HG02678 (cell line): Measurements from ENCODE around the gene CTIF.
"Not testable (repeated sequence)": the region's sequence is repeated elsewhere in the genome, so short reads cannot be mapped to it uniquely, and the experiment has no call there.

ENCODE experiments used
- ATAC-seq: cut with Tn5 transposase; IDR thresholded peaks from one replicate; pipeline ENCODE4 v1.9.1; 2021; ENCODE audit warnings: mild to moderate bottlenecking, moderate library complexity; ENCODE audit not compliant: unreplicated experiment

The CTIF gene

DNA sequence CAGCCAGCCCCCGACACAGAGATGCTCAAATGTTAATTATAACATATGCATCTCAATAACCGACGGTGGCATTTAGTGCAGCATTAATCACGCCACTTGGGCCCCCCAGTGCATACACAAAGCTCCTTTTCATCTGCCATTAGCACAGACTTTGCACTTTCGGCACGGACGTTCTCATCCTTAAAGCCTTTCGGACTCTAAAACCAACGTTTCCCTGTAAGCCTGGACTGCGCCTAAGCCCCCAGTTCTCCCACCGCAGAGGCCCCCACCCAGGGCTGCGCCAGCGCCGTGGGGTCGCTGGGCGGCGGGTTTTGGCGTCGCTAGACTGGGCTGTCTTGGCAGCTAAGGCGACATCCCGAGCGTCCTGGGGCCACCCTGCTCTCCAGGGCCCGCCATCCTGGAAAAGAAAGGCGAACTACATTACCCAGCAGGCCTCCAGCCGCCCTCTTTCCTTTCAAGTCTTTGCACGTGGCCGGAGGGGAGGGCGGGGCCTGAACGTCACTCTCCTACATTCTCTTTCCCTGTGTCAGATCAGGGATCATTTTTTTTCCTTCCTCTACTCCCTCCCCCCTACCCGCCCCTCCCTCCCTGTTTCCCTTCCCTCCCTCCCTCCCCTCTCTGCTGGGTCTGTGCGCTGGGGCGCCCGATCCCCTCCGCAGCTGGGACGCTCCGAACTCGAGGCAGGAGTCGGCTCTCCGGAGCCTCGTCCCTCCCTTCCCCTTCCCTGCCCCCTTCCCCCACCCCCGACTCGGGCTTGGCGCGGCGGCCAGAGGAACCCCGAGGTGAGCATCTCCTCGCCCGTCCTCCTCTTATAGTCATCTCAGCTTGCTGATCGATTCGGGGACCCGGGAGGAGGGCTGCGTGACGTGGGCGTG is at the start of gene CTIF:
CTIF (plus strand) TSS at position 501 of the 875 bp plus-strand sequence. CDS start 80,535 bp downstream, outside the sequence.
- peak; percentile 86 for ATAC-seq

GRCh38 chr18:48490641-48491293 is 48.1 kb upstream of the CTIF start:
- ATAC-seq = no peak

- ATAC-seq = no peak
These were observed 46.0 kb upstream of the CTIF start for GRCh38 chr18:48492880-48493279.

- no peak for ATAC-seq
These were observed 45.2 kb upstream of the CTIF start for GRCh38 chr18:48493434-48494230.

DNA sequence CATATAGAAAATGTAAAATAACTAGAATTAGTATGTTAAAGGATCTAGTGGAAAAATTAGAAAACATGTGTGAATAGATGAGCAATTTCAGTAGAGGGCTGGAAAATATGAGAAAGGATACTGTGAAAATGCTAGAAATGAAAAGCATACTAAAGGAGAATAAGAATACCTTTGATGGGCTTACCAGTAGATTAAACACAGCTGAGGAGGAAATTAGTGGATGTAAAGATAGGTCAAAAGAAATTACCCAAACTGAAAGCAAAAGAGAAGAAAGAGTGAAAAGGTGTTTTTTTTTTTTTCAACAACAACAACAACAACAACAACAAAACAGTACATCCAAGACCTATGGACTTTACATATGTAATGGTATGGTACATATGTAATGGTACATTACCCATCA is 41.0 kb upstream of the CTIF start:
- ATAC-seq = no peak

- no peak for ATAC-seq
These were observed 38.3 kb upstream of the CTIF start for GRCh38 chr18:48500517-48500916.

GRCh38 chr18:48502906-48503305 is 35.9 kb upstream of the CTIF start:
- no peak for ATAC-seq

GRCh38 chr18:48504819-48505218 is 34.0 kb upstream of the CTIF start:
- no peak for ATAC-seq

DNA sequence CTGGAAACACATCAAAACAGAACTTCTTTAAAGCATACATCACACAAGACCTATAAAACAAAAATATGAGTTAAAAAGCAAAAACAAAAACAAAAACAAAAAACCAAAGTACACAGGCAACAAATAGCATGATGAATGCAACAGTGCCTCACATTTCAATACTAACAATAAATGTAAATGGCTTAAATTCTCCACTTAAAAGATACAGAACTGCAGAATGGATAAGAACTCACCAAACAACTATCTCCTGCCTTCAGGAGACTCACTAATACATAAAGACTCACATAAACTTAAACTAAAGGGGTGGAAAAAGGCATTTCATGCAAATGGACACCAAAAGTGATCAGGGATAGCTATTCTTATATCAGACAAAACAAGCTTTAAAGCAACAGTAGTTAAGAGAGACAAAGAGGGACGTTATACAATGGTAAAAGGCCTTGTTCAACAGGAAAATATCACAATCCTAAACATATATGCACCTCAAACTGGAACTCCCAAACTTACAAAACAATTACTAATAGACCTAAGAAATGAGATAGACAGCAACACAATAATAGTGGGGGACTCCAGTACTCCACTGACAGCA is 31.8 kb upstream of the CTIF start:
- ATAC-seq = not testable (repeated sequence)

DNA sequence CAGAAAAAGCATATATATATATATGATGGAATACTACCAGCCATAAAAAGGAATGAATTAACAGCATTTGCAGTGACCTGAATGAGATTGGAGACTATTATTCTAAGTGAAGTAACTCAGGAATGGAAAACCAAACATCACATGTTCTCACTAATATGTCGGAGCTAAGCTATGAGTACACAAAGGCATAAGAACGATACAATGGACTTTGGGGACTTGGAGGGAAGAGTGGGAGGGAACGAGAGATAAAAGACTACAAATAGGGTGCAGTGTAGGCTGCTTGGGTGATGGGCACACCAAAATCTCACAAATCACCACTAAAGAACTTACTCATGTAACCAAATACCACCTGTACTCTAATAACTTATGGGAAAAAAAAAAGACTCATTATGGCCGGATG is 26.3 kb upstream of the CTIF start:
- not testable (repeated sequence) for ATAC-seq

- no peak for ATAC-seq
These were observed 24.0 kb upstream of the CTIF start for GRCh38 chr18:48514786-48515185.

- ATAC-seq = no peak
These were observed 21.8 kb upstream of the CTIF start for GRCh38 chr18:48517048-48517447.

DNA sequence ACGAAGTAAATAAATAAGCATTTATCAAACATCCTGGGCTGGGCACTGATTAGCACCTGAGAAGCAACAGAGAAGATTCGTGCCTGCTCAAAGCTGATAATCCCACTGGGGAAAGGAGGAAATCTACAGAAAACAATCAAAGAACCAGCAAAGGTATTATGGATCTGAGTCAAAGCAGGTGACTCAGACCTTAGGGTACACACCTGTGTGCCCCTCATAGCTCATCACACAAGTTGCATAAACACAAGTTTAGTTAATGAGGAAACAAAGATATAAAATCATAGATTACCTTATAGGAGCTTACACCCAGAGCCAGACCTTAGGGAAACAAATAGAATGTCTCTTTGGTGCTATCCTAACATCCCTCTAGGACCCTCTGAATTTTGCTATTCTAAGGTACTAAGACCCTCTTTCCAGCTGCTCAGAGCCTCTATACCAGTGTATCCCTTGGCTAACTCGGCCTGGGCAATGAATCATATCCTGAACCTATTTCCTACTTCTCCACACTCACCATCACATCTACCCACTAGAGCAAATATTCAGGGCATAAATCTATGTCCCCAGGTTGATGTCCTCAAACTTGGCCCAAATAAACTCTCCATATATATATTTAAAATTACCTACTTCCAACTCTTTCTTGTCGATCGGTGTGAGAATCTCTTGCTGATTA is 19.3 kb upstream of the CTIF start:
- no peak for ATAC-seq

DNA sequence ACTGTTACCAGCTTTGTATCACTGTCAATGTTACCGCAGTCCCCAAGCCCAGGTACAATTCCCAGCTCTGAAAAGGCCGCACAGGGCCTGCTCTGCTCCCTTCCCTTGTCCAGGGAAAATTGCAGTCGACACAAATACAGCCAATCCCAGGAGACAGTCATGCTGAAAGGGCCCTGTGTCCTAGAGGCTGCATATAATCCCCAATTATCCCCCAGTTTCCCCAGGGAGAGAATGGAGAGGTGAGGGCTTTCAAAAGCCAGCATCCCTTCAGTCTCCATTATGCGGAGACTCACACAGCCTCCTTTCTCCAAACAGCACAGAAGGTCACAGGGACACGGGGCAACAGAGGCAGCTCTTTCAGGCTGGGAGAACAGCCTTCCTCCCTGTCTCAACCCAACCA is 17.1 kb upstream of the CTIF start:
- ATAC-seq = no peak

GRCh38 chr18:48525671-48526070 is 13.2 kb upstream of the CTIF start:
- no peak for ATAC-seq

DNA sequence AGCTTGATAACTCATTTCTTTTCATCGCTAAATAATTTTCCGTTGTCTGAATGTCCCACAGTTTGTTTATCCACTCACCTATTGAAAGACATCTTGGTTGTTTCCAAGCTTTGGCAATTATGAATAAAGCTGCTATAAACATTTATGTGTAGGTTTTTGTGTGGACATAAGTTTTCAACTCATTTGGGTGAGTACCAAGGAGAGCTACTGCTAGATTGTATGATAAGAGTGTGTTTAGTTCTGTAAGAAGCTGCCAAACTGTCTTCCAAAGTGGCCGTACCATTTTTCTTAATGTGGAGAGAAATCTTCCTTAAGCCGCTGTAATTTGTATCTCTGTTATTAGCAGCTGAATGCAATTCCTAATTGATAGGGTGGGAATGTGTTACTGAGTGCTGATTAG is 11.4 kb upstream of the CTIF start:
- ATAC-seq = no peak

DNA sequence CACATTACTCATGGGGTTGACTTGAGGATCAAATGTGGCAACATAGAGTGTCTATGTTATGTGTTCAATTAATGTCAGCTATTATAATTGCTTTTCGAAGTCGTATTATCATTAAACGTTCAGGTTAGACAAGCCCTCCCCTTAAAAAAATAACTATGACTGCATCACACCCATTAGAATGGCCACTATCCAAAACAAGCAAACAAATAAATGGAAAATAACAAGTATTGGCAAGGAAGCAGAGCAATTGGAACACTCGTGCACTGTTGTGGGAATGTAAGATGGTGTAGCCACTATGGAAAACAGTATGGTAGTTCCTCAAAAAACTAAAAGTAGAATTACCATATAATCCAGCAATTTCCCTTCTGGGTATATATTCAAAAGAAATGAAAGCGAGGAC is 10.0 kb upstream of the CTIF start:
- no peak for ATAC-seq

GRCh38 chr18:48529796-48530195 is 9.0 kb upstream of the CTIF start:
- ATAC-seq = no peak

GRCh38 chr18:48530399-48531081 is 8.3 kb upstream of the CTIF start:
- no peak for ATAC-seq

GRCh38 chr18:48531082-48531403 is 7.8 kb upstream of the CTIF start:
- ATAC-seq = no peak
